ENCODE results near the gene MRTFA.

- no peak for TF ChIP-seq CTCF (IDR thresholded peaks at IDR 0.05)
- TF ChIP-seq POLR2AphosphoS5 (IDR thresholded peaks at IDR 0.05) = no peak
- TF ChIP-seq EP300 (IDR thresholded peaks at IDR 0.05) = no peak
Measured at GRCh38 chr22:40434745-40435144, 201.8 kb downstream of the MRTFA start.
